Measurements from ENCODE around the gene IGSF11. TPM values are rescaled to one million over a fixed set of nuclear protein-coding genes. Genes with fewer than 3 reads are reported as not detected.
"Not testable (repeated sequence)": the region's sequence is repeated elsewhere in the genome, so short reads cannot be mapped to it uniquely, and the experiment has no call there.

Gene IGSF11
- total and polyA plus RNA-seq, 7 donors, result 0.85 to 18.2 (median 8.3) TPM; not detected in 2

- no peak overlapping the region for H3K4me3 ChIP-seq
- intact Hi-C loops (cut with DNase I), result no loop called here
- H3K27ac ChIP-seq, result no peak overlapping the region
- TF ChIP-seq POLR2AphosphoS5 (IDR thresholded peaks at IDR 0.05) (no peak), EP300 (IDR thresholded peaks at IDR 0.05) (no peak), POLR2A (IDR thresholded peaks at IDR 0.05) (no peak), CTCF (IDR thresholded peaks at IDR 0.05) (no peak)
- H3K4me1 ChIP-seq, result no peaks in the 10 kb centered on the region
- no peak for DNase-seq
- H3K36me3 ChIP-seq, result no peaks in the 10 kb centered on the region
- no peaks in the 10 kb centered on the region for H3K27me3 ChIP-seq
- peaks cover 0 to 7% (median 2%) of the 10 kb centered on the region in 4 donors for H3K9me3 ChIP-seq
Observed at GRCh38 chr3:118868051-118868450, 166.6 kb downstream of the IGSF11 start.

- Histone ChIP-seq H3K27ac (no peak overlapping the region), H3K9me3 (no peaks in the 10 kb centered on the region), H3K4me3 (no peak overlapping the region), H3K27me3 (no peaks in the 10 kb centered on the region), H3K4me1 (no peaks in the 10 kb centered on the region), H3K36me3 (no peaks in the 10 kb centered on the region)
- TF ChIP-seq CTCF (IDR thresholded peaks at IDR 0.05), result no peak
- intact Hi-C loops (cut with DNase I), result no loop called here
- 27 to 39% methylated on average over 1 of the region's 1 CpG for whole genome bisulfite sequencing, 2 donors
- DNase-seq, result no peak
Observed at GRCh38 chr3:118863731-118864322, 170.8 kb downstream of the IGSF11 start.

- 80 to 87% methylated on average over 1 of the region's 1 CpG for WGBS, 2 donors
- no peak for TF ChIP-seq EP300 (IDR thresholded peaks at IDR 0.05)
- intact Hi-C loops (cut with DNase I), result no loop called here
- Histone ChIP-seq H3K27ac (no peak overlapping the region), H3K9me3 (no peaks in the 10 kb centered on the region), H3K4me1 (no peaks in the 10 kb centered on the region), H3K27me3 (no peaks in the 10 kb centered on the region), H3K36me3 (no peaks in the 10 kb centered on the region), H3K4me3 (no peak overlapping the region)
- DNase-seq, result no peak
Observed at GRCh38 chr3:118859950-118860349, 174.7 kb downstream of the IGSF11 start.

- H3K27me3 ChIP-seq; H3K9me3 ChIP-seq; H3K4me3 ChIP-seq; H3K36me3 ChIP-seq; intact Hi-C loops (cut with DNase I); H3K27ac ChIP-seq; DNase-seq; H3K4me1 ChIP-seq: not testable (repeated sequence)
- WGBS, 2 donors, result 86 to 87% methylated on average over 12 of the region's 12 CpGs
Observed at GRCh38 chr3:118851466-118852193, 183.0 kb downstream of the IGSF11 start.

- Histone ChIP-seq H3K27me3 (no peaks in the 10 kb centered on the region), H3K4me3 (no peak overlapping the region), H3K27ac (no peak overlapping the region), H3K9me3 (no peaks in the 10 kb centered on the region), H3K4me1 (no peaks in the 10 kb centered on the region), H3K36me3 (no peaks in the 10 kb centered on the region)
- intact Hi-C loops (cut with DNase I), result no loop called here
- WGBS, 2 donors, result 86 to 89% methylated on average over 10 of the region's 10 CpGs
- DNase-seq, result no peak
- TF ChIP-seq POLR2A (IDR thresholded peaks at IDR 0.05) (no peak), EP300 (IDR thresholded peaks at IDR 0.05) (no peak), CTCF (IDR thresholded peaks at IDR 0.05) (no peak), POLR2AphosphoS5 (IDR thresholded peaks at IDR 0.05) (no peak)
Observed at GRCh38 chr3:118850687-118851086, 184.0 kb downstream of the IGSF11 start.

Other genes starting within 250 kb of the IGSF11 start
- gene TEX55, start 111.3 kb upstream of the IGSF11 start, total RNA-seq, result not detected
- gene TEX55, start 111.3 kb upstream of the IGSF11 start, polyA plus RNA-seq, result not detected
- gene UPK1B, start 138.8 kb upstream of the IGSF11 start, total RNA-seq, result not detected
- gene UPK1B, start 138.8 kb upstream of the IGSF11 start, polyA plus RNA-seq, result not detected
- gene B4GALT4, start 206.0 kb upstream of the IGSF11 start, total RNA-seq, result 10 to 100 TPM; 12.1 to 15.8 (median 14.0) TPM
- gene B4GALT4, start 206.0 kb upstream of the IGSF11 start, polyA plus RNA-seq, result 10 to 100 TPM; 31.5 to 45.6 (median 35.1) TPM